HCT116 (cell line): ENCODE measurements around the gene HNMT. TPM values are rescaled to one million over a fixed set of nuclear protein-coding genes. Genes with fewer than 3 reads are reported as not detected.

Source experiments
- ATAC-seq: fragments of 200-7000 bp; cut with Tn5 transposase; 2 replicates; pipeline ENCODE4 v1.9.1; 2020; ENCODE audit warnings: mild to moderate bottlenecking, moderate library complexity
- BruUV-seq: library from RNA; stranded (reverse); fragments of 400-500 nt; replicated peaks from 2 replicates; lab custom pipeline; 2021; lab: Mats Ljungman, UMichigan
- CTCF ChIA-PET: fragments of 300-600 bp; sonication (Branson Sonifier 250); formaldehyde crosslinking; loops from one replicate; lab custom pipeline; 2021; ENCODE audit warnings: antibody characterized with exemption; lab: Charles Lee
- POLR2A ChIA-PET: fragments of 300-600, 350-600 bp; sonication (Branson Sonifier 250); formaldehyde crosslinking; loops from one replicate; lab custom pipeline; 2021; ENCODE audit warnings: antibody characterized with exemption; lab: Charles Lee
- RAD21 ChIA-PET, 2 experiments: fragments of 300-600 bp; sonication (Branson Sonifier 250); formaldehyde crosslinking; loops; one replicate each; lab custom pipeline; 2023; ENCODE audit warnings: low total read pairs in 2 of 2; ENCODE audit not compliant: uncharacterized antibody in 2 of 2, unreplicated experiment in 2 of 2, low non-redundant PET in 1 of 2; lab: Charles Lee
- DNase-seq: peaks from one replicate; pipeline ENCODE4 v3.0.0-alpha.2; 2010; ENCODE audit warnings: low read depth, low spot score
- H2AFZ ChIP-seq: fragments of 200-600 bp; shearing (Covaris generic), sonication (generic); 2 replicates; pipeline ENCODE4 v1.6.1; 2017; ENCODE audit warnings: low read depth, mixed run types, mixed read lengths, antibody characterized with exemption, low read length; ENCODE audit not compliant: poor library complexity, severe bottlenecking
- H3K27ac ChIP-seq: 2 replicates; pipeline ENCODE4 v1.5.1; 2012; ENCODE audit warnings: low read depth, low read length
- H3K27me3 ChIP-seq: fragments of 200-600 bp; sonication (generic); 2 replicates; pipeline ENCODE4 v1.6.1; 2016; ENCODE audit warnings: mixed run types, low read length, mixed read lengths; ENCODE audit not compliant: insufficient read depth
- H3K36me3 ChIP-seq, 2 experiments: fragments of 200-500 bp in 1 of 2; fragments of 200-600 bp in 1 of 2; sonication (Bioruptor generic) in 1 of 2; sonication (generic) in 1 of 2; 2 replicates each; pipeline versions ENCODE4 v1.5.1 to v1.6.1; 2014 to 2016; ENCODE audit warnings: low read length in 2 of 2, inconsistent platforms in 1 of 2, mixed read lengths in 1 of 2, mixed run types in 1 of 2; ENCODE audit not compliant: insufficient read depth in 2 of 2, control insufficient read depth in 1 of 2
- H3K4me1 ChIP-seq, 2 experiments: fragments of 200-600 bp in 1 of 2; sonication (generic) in 1 of 2; 2 replicates each; pipeline versions ENCODE4 v1.5.1 to v1.6.1; 2012 to 2017; ENCODE audit warnings: low read length in 2 of 2, inconsistent platforms in 1 of 2, mild to moderate bottlenecking in 1 of 2, mixed read lengths in 1 of 2, mixed run types in 1 of 2, moderate library complexity in 1 of 2; ENCODE audit not compliant: insufficient read depth in 2 of 2, control insufficient read depth in 1 of 2
- H3K4me2 ChIP-seq: fragments of 200-600 bp; sonication (generic); 2 replicates; pipeline ENCODE4 v1.6.1; 2017; ENCODE audit warnings: mixed run types, low read length, mixed read lengths
- H3K4me3 ChIP-seq, 2 experiments: fragments of 200-600 bp in 1 of 2; sonication (generic) in 1 of 2; replicated peaks in 1 of 2; 2 replicates each; pipeline ENCODE4 v1.5.1; 2011 to 2016; ENCODE audit warnings: low read length in 2 of 2, control low read depth in 1 of 2, low read depth in 1 of 2, mild to moderate bottlenecking in 1 of 2, mixed read lengths in 1 of 2, mixed run types in 1 of 2
- H3K79me2 ChIP-seq: fragments of 200-600 bp; sonication (generic); 2 replicates; pipeline ENCODE4 v1.6.1; 2017; ENCODE audit warnings: mild to moderate bottlenecking, mixed run types, low read length, moderate library complexity, mixed read lengths; ENCODE audit not compliant: insufficient read depth
- H3K9ac ChIP-seq: fragments of 200-600 bp; sonication (generic); 2 replicates; pipeline ENCODE4 v1.6.1; 2016; ENCODE audit warnings: low read length, mixed read lengths
- H3K9me2 ChIP-seq: fragments of 200-600 bp; sonication (generic), shearing (Covaris generic); 2 replicates; pipeline ENCODE4 v1.6.1; 2017; ENCODE audit warnings: mixed run types, mild to moderate bottlenecking, moderate library complexity; ENCODE audit not compliant: insufficient read depth
- H3K9me3 ChIP-seq, 2 experiments: fragments of 200-500 bp in 1 of 2; fragments of 200-600 bp in 1 of 2; sonication (Bioruptor generic) in 1 of 2; sonication (generic) in 1 of 2; 2 replicates each; pipeline ENCODE4 v1.6.1; 2014 to 2017; ENCODE audit warnings: low read length in 2 of 2, mixed read lengths in 2 of 2, inconsistent platforms in 1 of 2, low read depth in 1 of 2, mild to moderate bottlenecking in 1 of 2, mixed run types in 1 of 2, moderate library complexity in 1 of 2; ENCODE audit not compliant: control insufficient read depth in 1 of 2, insufficient read depth in 1 of 2
- H4K20me1 ChIP-seq: fragments of 200-600 bp; sonication (generic), shearing (Covaris generic); 2 replicates; pipeline ENCODE4 v1.6.1; 2017; ENCODE audit warnings: mixed run types, mild to moderate bottlenecking, moderate library complexity; ENCODE audit not compliant: insufficient read depth
- ATF3 ChIP-seq: IDR thresholded peaks from 2 replicates; pipeline ENCODE4 v1.6.1; 2012
- CTCF ChIP-seq, 3 experiments: fragments of 200-600 bp in 1 of 3; sonication (generic) in 1 of 3; IDR thresholded peaks in 2 of 3; conservative IDR thresholded peaks in 1 of 3; 2 replicates each; pipeline ENCODE4 v1.5.1; 2012 to 2017; ENCODE audit warnings: low read depth in 2 of 3, low read length in 2 of 3, antibody characterized with exemption in 1 of 3, borderline replicate concordance in 1 of 3, control low read depth in 1 of 3, mild to moderate bottlenecking in 1 of 3, mixed read lengths in 1 of 3, mixed run types in 1 of 3, moderate library complexity in 1 of 3; ENCODE audit not compliant: insufficient read depth in 1 of 3
- ELF1 ChIP-seq: IDR thresholded peaks from 2 replicates; pipeline ENCODE4 v1.6.1; 2012; ENCODE audit warnings: low read depth, borderline replicate concordance
- EZH2 ChIP-seq: fragments of 200-600 bp; sonication (generic); IDR thresholded peaks from 2 replicates; pipeline ENCODE4 v1.6.1; 2017; ENCODE audit warnings: antibody characterized with exemption, mixed run types
- EZH2phosphoT487 ChIP-seq: fragments of 200-600 bp; IDR thresholded peaks from 2 replicates; pipeline ENCODE4 v1.6.1; 2018; ENCODE audit warnings: antibody characterized with exemption, borderline replicate concordance
- MAX ChIP-seq: IDR thresholded peaks from 2 replicates; pipeline ENCODE4 v1.6.1; 2012
- REST ChIP-seq: IDR thresholded peaks from 2 replicates; pipeline ENCODE4 v1.6.1; 2012; ENCODE audit warnings: low read depth
- SP1 ChIP-seq: IDR thresholded peaks from 2 replicates; pipeline ENCODE4 v1.6.1; 2012; ENCODE audit warnings: low read depth
- SRF ChIP-seq: IDR thresholded peaks from 2 replicates; pipeline ENCODE4 v1.6.1; 2012; ENCODE audit warnings: low read depth
- YY1 ChIP-seq: IDR thresholded peaks from 2 replicates; pipeline ENCODE4 v1.6.1; 2011; ENCODE audit warnings: low read length, low read depth, moderate library complexity, mild to moderate bottlenecking; ENCODE audit not compliant: insufficient replicate concordance; ENCODE audit errors: extremely low read depth
- ZBTB33 ChIP-seq: IDR thresholded peaks from 2 replicates; pipeline ENCODE4 v1.6.1; 2011; ENCODE audit warnings: mild to moderate bottlenecking, low read length, moderate library complexity; ENCODE audit not compliant: insufficient replicate concordance; ENCODE audit errors: extremely low read depth
- ZFX ChIP-seq: fragments of 450-650 bp; IDR thresholded peaks from 2 replicates; pipeline ENCODE4 v1.6.1; 2017
- intact Hi-C: fragments of 100-400 bp; cut with micrococcal nuclease; formaldehyde crosslinking; loops from 2 replicates; pipeline ENCODE4 v1.10.0; 2022
- total RNA-seq: library from RNA; stranded (reverse); gene quantifications from one replicate; pipeline ENCODE4 v1.2.1, GENCODE V29; 2021; ENCODE audit not compliant: unreplicated experiment

The HNMT gene
- total RNA-seq, 1 experiment from 2014 or later, result not detected

- intact Hi-C loops, result no loop called here
- POLR2A ChIA-PET, result no interaction called here
- no peak overlapping the region for H3K27ac ChIP-seq
These were observed 36.4 kb upstream of the HNMT start for GRCh38 chr2:137927846-137928245.

More at GRCh38 chr2:137927846-137928245, 36.4 kb upstream of the HNMT start:
- peaks cover 0 to 9% of the 10 kb centered on the region in 2 experiments; a peak in 2 of 4 replicates for H3K4me1 ChIP-seq
- H4K20me1 ChIP-seq, result no peaks in the 10 kb centered on the region
- no peaks in the 10 kb centered on the region for H3K9me3 ChIP-seq
- DNase-seq (no peak), ATAC-seq (no peak)
- H3K9ac ChIP-seq, result no peak overlapping the region
- H3K79me2 ChIP-seq, result no peaks in the 10 kb centered on the region
- no peak overlapping the region for H3K4me3 ChIP-seq
- H3K9me2 ChIP-seq, result no peaks in the 10 kb centered on the region
- no peak for TF ChIP-seq SP1
- TF ChIP-seq EZH2phosphoT487, result no peak
- TF ChIP-seq ZBTB33, result no peak
- TF ChIP-seq EZH2, result no peak
- TF ChIP-seq ELF1, result no peak
- no peak for TF ChIP-seq CTCF (IDR thresholded peaks at IDR 0.05 in 2 of 3, conservative IDR thresholded peaks at IDR 0.05 in 1 of 3; ENCODE audit: borderline replicate concordance in 1 of 3, insufficient read depth in 1 of 3, low read depth in 2 of 3, low read length in 2 of 3)
- TF ChIP-seq SRF, result no peak
- no peak for TF ChIP-seq MAX
- no peak for TF ChIP-seq ZFX
- no peak for TF ChIP-seq REST
- no peak for TF ChIP-seq YY1
- no peak for TF ChIP-seq ATF3
- H3K27me3 ChIP-seq, result no peaks in the 10 kb centered on the region
- RAD21 ChIA-PET, result no interaction called here
- no peak overlapping the region for H2AFZ ChIP-seq
- no peaks in the 10 kb centered on the region for H3K36me3 ChIP-seq
- CTCF ChIA-PET, result no interaction called here
- no peak overlapping the region for H3K4me2 ChIP-seq
- BruUV-seq, result no TSS peak
